Subcutaneous adipose tissue (tissue), 4 donors: ENCODE measurements around the gene SHLD1. TPM values are rescaled to one million over a fixed set of nuclear protein-coding genes. Genes with fewer than 3 reads are reported as not detected.

Source experiments
- total RNA-seq, 4 donors: library from RNA; depleted of rRNA; stranded (reverse); fragments of >200 nt; gene quantifications; one replicate each; pipeline ENCODE4 v1.1.0, GENCODE V29; 2016
- TF ChIP-seq, protein P1 (sequence below): fragments of 450-650 bp; IDR thresholded peaks from one replicate; pipeline ENCODE4 v1.5.1; 2016; ENCODE audit warnings: low read depth, mild to moderate bottlenecking, control low read depth, antibody characterized with exemption, moderate library complexity

Gene SHLD1
- total RNA-seq, 4 donors from 2014 or later: 1.3 to 7.7 (median 2.9) TPM

DNA sequence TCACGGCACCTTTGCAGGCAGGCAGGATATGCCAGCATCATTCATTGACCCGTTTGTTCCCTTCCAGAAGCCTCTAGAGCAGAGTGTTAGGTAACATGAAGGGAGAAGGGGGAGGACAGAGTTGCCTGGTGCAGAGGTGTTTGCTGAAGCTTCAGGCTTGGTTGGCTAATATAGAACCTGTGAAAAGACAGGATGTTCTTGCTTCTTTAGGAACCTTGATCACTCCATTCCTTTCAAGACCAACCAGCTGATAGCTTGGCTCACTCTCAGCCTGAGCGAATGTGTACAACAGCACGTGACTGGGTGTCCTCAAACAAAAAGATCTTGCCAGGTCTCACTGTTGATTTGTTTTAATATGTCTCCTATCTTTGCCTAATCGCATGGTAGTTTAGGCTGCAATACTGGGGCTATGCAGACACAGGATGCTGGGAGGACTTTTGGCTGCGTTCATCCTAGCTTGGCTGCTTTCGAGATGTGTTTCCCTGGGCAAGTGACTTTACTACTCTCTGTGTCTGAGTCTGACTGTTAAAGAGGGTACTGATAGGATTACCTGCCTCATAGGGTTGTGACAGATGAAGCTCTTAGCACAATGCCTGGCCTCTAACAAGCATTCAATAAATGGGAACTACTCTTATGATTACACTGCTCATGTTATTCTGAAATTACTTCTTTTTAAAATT is 16.0 kb downstream of the SHLD1 start:
- TF ChIP-seq, protein P1, sequence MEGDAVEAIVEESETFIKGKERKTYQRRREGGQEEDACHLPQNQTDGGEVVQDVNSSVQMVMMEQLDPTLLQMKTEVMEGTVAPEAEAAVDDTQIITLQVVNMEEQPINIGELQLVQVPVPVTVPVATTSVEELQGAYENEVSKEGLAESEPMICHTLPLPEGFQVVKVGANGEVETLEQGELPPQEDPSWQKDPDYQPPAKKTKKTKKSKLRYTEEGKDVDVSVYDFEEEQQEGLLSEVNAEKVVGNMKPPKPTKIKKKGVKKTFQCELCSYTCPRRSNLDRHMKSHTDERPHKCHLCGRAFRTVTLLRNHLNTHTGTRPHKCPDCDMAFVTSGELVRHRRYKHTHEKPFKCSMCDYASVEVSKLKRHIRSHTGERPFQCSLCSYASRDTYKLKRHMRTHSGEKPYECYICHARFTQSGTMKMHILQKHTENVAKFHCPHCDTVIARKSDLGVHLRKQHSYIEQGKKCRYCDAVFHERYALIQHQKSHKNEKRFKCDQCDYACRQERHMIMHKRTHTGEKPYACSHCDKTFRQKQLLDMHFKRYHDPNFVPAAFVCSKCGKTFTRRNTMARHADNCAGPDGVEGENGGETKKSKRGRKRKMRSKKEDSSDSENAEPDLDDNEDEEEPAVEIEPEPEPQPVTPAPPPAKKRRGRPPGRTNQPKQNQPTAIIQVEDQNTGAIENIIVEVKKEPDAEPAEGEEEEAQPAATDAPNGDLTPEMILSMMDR: no peak

DNA sequence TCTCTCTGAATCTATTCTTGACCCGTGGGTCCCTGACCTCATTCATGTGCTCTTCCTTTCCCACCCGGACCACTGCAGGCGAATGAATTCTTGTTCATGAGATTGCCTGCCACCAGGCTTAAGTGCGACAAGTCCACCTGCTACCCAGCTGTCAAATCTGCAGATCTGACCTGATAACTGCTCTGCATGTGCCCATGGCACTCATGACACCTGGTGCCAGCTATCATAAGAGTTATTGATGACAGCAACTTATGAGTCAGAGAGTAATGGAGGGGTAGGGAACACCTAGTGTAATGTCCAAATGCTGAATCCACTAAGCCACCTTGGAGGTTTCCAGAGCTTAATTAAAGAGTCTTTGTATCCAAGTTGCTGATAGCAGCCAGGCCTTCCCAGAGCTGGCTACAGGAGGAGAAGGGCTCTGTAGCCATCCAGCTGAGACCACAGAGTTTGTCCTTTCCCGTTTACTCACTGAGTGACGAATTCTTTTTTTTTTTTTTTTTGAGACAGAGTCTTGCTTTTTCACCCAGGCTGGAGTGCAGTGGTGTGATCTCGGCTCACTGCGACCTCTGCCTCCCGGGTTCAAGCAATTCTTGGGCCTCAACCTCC is 17.4 kb downstream of the SHLD1 start:
- TF ChIP-seq, protein P1: no peak

DNA sequence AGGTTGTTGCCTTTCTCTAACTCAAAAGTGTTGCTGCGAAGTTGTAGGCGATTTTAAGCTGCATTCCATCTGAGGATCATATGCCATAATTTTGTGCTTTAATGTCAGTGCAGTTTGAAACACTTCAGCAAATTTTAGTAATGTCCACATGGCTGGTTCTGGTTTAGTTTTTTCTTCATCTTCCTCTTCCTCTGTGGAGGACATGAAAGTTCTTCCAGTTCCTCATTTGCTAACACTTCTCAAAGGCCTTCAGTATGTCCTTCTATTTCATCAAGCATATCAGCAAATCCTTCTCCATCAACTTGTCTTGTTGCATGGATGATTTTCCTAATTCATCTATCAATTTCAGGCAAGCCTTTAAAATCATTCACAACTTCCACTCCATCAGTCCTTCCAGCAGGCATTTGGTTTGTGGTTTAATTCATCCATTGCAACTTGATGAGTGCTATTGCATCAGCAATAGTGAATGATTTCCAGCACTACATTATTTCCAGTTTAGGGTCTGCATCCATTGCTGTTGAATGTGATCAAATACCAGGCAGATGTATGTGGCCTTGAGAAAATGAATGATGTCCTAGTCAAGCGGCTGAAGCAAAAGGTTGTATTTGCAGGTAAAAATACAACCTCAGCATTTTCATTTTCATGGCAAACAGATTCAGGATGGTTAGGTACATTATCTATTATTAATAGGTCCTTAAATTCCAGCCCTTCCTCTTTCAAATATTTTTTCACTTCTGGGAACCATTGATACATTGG is 20.2 kb downstream of the SHLD1 start:
- TF ChIP-seq, protein P1: no peak

DNA sequence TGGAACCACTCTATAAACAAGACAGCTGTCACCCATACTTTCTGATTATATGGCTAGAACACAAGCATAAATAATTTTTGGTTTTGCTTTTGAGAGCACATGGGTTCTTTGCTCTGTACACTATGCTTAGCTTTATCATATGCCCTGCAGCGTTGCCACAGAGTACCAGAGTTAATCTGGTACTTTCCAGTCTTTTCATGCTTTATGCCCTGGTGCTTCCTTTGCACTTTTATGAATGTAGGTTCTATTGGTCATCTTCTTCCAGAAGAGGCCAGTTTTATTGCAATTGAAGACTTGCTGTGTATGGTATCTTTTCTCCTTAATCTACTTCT is 20.8 kb downstream of the SHLD1 start:
- TF ChIP-seq, protein P1: no peak

DNA sequence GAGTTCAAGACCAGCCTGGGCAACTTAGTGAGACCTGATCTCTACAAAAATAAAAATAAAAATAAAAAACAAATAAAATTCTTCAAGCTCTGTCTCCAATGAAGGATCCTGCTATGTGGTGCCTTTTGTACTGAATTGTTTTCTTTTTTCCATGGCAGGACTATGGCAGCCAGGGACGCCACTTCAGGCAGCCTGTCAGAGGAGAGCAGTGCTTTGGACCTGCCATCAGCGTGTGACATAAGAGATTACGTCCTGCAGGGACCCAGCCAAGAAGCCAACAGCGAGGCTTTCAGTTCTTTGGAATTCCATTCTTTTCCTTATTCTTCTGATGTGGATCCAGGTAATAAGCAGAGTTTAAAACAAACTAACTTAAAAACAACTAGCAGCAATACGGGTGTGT is 22.5 kb downstream of the SHLD1 start:
- TF ChIP-seq, protein P1: no peak

DNA sequence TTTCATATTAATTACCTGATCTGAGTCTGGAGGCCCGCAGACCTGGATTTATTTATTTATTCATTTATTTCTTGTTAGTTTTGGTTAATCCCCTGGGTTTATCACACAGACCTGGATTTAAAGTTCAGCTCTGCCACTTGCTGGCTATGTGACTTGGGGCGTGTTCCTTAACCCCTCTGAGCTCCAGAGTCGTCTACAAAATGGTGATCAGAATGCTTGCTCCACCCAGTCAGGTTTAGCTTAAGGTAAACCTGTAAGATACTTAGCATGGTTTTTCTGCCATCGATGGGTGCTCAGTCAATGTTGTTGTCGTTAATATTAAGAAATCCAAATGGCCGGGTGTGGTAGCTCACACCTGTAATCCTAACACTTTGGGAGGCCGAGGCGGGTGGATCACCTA is 23.4 kb downstream of the SHLD1 start:
- TF ChIP-seq, protein P1: no peak

DNA sequence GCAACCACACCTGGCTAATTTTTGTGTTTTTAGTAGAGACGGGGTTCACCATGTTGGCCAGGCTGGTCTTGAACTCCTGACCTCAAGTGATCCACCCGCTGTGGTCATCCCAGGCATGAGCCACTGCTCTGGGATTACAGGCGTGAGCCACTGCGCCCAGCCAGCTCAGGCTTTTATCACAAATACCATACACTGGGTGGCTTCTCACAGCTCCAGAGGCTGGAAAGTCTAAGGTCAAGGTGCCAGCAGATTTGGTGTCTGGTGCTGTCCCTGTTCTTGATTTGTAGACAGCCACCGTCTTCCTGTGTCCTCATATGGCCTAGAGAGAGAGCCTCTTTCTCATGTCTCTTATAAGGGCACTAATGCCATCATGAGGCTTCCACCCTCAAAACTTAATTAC is 25.9 kb downstream of the SHLD1 start:
- TF ChIP-seq, protein P1: no peak
